ENCODE results near the gene SCNM1. TPM values are rescaled to one million over a fixed set of nuclear protein-coding genes. Genes with fewer than 3 reads are reported as not detected.

Gene SCNM1
- total RNA-seq, 1 donor from 2014 or later: 19.1 TPM

DNA sequence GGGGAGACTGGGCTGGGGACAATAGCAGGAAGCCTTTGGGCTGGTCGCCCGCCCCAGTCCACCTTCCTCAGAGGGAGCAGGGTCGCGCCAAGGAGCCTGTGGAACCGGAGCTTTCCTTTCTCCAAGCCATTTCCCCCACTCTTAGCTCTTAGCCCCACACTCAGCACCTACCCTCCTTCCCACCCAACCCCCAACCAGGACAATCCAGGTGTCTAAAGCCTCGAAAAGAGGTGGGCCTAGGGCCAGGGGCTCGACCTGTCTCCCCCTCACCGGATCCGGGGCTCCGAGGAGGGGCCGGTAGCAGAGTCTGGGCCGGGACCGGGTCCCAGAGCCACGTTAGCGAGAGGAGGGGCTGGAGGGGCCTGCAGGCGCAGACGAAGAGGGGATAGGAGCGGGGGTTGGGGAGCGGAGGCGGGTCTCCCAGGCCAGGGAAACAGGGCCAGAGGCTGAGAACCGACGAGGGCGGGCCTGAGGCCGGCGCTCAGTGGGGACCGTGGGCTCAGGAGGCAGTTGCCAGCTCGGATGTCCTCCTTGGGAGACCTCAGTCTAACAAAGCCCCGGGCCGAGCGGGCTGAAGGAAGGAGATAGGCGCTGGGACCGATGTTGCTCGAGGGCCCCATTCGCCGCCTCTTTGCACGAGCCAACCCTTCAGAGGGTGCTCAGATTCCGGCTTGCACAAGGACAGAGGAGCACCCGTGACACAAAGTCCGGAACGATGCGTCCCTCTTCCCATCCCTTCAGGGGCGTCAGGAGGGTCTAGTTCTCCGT, 20.5 kb upstream of the SCNM1 start:
- peak; percentile 56 for DNase-seq
- ATAC-seq: peak; percentile 5
- intact Hi-C loops (cut with micrococcal nuclease): no loop called here

DNA sequence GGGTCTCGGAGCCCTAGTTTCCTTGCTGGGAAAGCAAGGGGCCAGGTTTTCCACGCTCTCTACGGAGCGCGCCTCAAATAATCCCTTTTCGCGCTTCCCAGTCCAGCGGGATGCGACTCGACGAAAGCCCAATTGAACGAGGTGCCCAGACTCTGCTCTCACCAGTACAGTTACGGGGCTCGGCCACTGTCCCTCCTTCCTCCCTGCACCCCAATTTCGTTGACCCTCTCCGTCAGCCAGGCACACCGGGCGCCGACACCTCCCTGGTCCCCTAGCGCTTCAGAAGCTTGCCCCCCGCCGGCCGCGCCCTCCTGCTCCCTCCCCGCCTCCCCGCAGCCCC, 19.9 kb upstream of the SCNM1 start:
- no peak for DNase-seq
- intact Hi-C loops (cut with micrococcal nuclease): no loop called here
- peak; percentile 8 for ATAC-seq

GRCh38 chr1:151146412-151147131, 19.4 kb upstream of the SCNM1 start, which contains the start of gene SEMA6C:
Gene SEMA6C, minus strand, starts transcription at chr1:151146631. Its CDS starts 4,010 bp downstream, at chr1:151142621.
- DNase-seq (peak; percentile 98), ATAC-seq (peak; percentile 91)
- intact Hi-C loops (cut with micrococcal nuclease): no loop called here

GRCh38 chr1:151147132-151147503, 18.8 kb upstream of the SCNM1 start:
- DNase-seq: no peak
- ATAC-seq: no peak
- intact Hi-C loops (cut with micrococcal nuclease): no loop called here

DNA sequence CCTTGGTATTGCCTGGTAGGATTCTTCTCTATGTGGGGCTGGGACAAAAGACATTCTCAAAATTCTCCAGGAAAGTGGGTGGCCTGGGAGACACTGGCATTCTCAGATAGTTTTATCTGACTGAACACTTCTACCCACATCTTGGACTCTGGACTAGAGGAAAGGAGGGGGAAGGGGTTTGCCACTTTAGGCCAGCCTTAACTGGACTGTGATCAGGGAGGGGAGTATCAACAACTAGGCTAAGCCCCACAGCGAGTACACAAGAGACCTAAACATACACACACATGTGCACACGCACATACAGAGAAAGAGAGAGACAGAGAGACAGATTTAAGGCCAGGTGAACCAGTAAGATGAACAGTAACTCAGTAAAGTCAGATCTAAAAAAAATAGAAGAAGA, 18.3 kb upstream of the SCNM1 start:
- no peak for ATAC-seq
- no peak for DNase-seq
- intact Hi-C loops (cut with micrococcal nuclease): no loop called here

DNA sequence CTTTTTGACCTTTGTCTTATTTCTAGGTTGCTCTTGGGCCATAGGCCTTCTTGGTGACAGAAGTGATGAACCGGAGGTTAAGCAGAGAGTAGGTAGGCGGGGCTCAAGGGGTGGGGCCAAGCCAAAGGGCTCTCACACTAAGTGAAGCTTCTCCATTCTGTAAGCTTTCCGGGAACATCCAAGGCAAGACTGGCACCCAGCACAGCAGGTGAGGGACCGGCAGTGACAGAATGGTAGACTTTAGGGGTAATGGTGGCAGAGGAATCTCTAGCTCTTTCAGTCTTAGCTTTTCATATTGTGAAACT, 9.5 kb upstream of the SCNM1 start, which contains the start of gene TNFAIP8L2:
TNFAIP8L2 (plus strand) TSS at position 135 of the 305 bp plus-strand sequence. CDS start 2,049 bp downstream, outside the sequence.
- peak; percentile 73 for DNase-seq
- intact Hi-C loops (cut with micrococcal nuclease): loop anchor here (5.0 kb wide), 1 partner anchor 59 kb away; no protein-coding TSS in a partner anchor
- peak; percentile 65 for ATAC-seq

DNA sequence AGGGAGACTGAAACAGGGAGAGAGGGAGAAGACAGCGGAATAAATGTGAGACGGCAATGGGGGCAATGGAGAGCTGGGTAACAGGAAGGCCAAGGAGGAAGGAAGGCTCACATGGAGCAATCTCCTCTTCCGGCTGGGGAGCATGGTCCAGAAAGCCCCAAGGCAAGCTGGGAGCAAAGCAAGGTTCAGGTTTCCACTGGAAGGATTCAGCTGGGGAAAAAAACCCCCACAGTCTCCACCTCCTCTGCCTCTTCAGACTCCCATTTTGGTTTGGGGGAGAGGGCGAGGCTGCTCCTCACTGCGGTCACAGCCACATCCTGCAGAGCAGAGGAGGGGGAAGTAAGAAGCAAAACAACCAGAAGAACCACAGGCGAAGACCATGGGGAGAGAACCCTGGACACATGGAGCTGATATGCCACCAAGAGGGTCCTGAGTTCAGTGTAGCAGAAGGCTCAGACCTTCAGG, 8.8 kb upstream of the SCNM1 start:
- intact Hi-C loops (cut with micrococcal nuclease): loop anchor here (5.0 kb wide), 1 partner anchor 60 kb away; no protein-coding TSS in a partner anchor
- peak; percentile 41 for ATAC-seq
- DNase-seq: no peak

- intact Hi-C loops (cut with micrococcal nuclease): loop anchor here (5.0 kb wide), 1 partner anchor 61 kb away; no protein-coding TSS in a partner anchor
- no peak for DNase-seq
- no peak for ATAC-seq
Measured at GRCh38 chr1:151158326-151158725, 7.6 kb upstream of the SCNM1 start.

GRCh38 chr1:151158751-151159251, 7.1 kb upstream of the SCNM1 start:
- peak; percentile 15 for ATAC-seq
- no peak for DNase-seq
- intact Hi-C loops (cut with micrococcal nuclease): loop anchor here (5.0 kb wide), 1 partner anchor 62 kb away; no protein-coding TSS in a partner anchor

GRCh38 chr1:151159373-151159772, 6.6 kb upstream of the SCNM1 start:
- intact Hi-C loops (cut with micrococcal nuclease): loop anchor here (5.0 kb wide), 1 partner anchor 62 kb away; no protein-coding TSS in a partner anchor
- ATAC-seq (no peak), DNase-seq (no peak)

GRCh38 chr1:151164732-151165280, 1.1 kb upstream of the SCNM1 start:
- peak; percentile 26 for ATAC-seq
- no peak for DNase-seq
- intact Hi-C loops (cut with micrococcal nuclease): no loop called here

GRCh38 chr1:151165281-151165737, 635 bp upstream of the SCNM1 start:
- intact Hi-C loops (cut with micrococcal nuclease): no loop called here
- ATAC-seq (peak; percentile 72), DNase-seq (peak; percentile 69)

GRCh38 chr1:151166505-151166956, 587 bp downstream of the SCNM1 start:
- no peak for ATAC-seq
- DNase-seq: no peak
- intact Hi-C loops (cut with micrococcal nuclease): no loop called here

DNA sequence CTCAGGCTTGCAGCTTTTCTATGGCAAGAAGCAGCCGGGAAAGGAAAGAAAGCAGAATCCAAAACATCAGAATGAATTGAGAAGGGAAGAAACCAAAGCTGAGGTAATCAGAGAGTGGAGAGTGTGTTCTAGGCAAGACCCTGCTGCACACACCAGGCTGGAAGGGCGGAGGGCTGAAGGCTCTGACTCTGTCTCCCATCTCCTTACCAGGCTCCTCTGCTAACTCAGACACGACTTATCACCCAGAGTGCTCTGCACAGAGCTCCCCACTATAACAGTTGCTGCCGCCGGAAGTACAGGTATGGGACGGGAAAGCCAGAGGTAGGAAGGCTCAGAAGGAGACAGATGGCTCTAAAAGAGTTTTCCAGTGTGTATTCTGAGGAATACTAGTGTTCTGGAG, 1.2 kb downstream of the SCNM1 start:
- DNase-seq: no peak
- no peak for ATAC-seq

DNA sequence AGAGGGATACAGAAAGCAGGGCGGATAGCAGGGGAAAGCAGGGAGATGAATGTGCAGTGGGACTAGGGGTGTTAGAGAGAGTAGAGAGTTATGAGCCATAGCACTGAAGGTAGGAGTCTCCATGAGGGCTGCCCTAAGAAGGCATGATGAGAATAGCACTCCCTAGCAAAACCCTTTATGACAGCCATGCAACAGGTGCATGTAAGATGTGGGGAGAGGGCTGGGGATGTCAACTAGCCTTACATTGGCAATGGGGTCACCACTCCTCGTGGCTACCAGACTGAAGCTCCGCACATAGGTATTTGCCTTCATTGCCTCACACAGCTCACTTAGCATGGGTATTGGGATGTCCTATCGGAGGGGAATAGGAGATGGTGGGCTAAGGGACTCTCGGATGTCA, 5.2 kb downstream of the SCNM1 start:
- DNase-seq (no peak), ATAC-seq (no peak)
- intact Hi-C loops (cut with micrococcal nuclease): no loop called here

More for the DNA sequence above, 1.2 kb downstream of the SCNM1 start:
- intact Hi-C loops (cut with micrococcal nuclease): no loop called here

DNA sequence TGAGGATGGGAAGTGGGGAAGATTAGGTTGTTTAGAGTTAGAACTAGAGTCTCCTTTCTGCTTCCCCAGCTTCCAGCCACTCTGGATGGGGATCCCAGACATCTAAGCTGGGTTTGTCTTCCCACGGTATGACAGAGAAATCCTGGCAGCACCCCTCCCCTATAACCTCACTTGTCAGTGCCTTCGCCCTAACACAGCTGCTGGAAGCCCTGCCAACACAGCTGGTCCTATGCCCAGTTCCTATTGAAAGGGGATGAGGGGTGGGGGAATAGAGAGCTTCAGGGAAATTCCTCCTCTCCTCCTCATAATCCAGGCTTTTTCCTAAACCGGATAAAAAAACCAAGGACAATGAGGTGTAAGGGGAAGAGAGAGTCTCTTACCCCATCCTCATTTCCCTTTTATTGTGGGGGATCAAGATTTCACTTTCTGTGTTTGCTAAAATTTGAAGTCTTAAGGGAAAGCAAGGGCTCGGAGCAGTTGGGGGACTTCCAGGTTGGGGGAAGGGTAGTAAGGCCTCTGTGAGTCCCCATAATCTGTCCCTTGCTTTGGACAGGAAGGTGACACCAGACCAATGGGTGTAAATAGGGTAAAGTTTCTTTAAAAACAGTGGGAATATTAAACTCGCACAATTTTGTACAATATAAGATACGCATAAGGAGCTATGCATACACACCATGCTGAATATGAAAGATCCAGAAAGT, 9.2 kb downstream of the SCNM1 start:
- ATAC-seq (peak; percentile 66), DNase-seq (peak; percentile 58)
- intact Hi-C loops (cut with micrococcal nuclease): no loop called here

DNA sequence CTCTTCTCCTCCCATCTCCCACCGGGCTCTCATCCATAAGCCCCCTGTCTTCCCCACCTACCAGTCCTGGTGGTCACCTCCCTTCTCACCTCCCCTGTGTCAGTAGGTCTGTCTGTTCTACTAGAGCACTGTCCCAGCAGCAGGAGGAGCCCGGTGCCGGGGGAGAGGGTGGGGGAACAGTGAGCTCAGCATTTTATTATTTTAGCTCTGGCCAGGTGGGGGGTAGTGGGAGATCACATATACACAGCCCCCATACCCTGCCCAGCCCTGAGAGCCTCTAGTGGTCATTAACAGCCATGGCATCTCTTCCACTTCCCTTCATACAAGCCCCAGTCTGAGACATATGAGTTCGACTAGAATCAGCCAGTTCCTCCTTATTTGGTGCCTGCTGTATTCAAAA, 9.9 kb downstream of the SCNM1 start, which contains the start of gene TMOD4:
TMOD4 (minus strand) TSS at position 119 of the 400 bp plus-strand sequence. CDS start 1,106 bp downstream, outside the sequence.
- ATAC-seq (peak; percentile 58), DNase-seq (no peak)
- intact Hi-C loops (cut with micrococcal nuclease): no loop called here

GRCh38 chr1:151176514-151177045, 10.6 kb downstream of the SCNM1 start:
- DNase-seq (no peak), ATAC-seq (no peak)
- intact Hi-C loops (cut with micrococcal nuclease): no loop called here

DNA sequence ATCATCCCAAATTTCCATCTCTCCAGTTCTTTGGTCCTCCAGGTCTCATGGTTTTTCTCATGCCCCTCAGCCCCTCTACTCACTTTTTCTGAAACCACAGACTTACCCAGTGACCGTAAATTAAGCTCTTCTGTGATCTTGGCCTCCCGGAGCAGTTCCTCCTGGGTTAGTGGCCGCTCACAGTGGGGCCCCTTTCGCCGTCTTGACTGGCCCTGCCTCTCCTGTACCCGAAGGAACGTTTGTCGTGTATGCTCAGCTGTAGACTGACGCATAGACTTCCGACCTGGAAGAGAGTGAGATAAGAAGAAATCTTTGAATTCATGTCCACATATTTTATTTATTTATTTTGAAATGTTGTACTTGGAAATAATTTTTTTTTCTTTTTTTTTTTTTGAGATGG, 18.3 kb downstream of the SCNM1 start:
- intact Hi-C loops (cut with micrococcal nuclease): no loop called here
- DNase-seq (no peak), ATAC-seq (no peak)

All from left ventricle myocardium superior (tissue), 1 donor.